Occipital lobe (tissue), 2 donors: ENCODE measurements around the gene CAPRIN1. TPM values are rescaled to one million over a fixed set of nuclear protein-coding genes. Genes with fewer than 3 reads are reported as not detected.
"Not testable (repeated sequence)": the region's sequence is repeated elsewhere in the genome, so short reads cannot be mapped to it uniquely, and the experiment has no call there.

Experiments used
- DNase-seq: peaks from one replicate; lab custom pipeline; 2025; lab: John Stamatoyannopoulos, UW
- total RNA-seq: library from RNA; depleted of rRNA; stranded (reverse); fragments of >200 nt; gene quantifications from one replicate; pipeline ENCODE4 v1.2.3, GENCODE V29; 2014

Gene CAPRIN1
- total RNA-seq, 1 donor from 2014 or later, result 292 TPM

DNA sequence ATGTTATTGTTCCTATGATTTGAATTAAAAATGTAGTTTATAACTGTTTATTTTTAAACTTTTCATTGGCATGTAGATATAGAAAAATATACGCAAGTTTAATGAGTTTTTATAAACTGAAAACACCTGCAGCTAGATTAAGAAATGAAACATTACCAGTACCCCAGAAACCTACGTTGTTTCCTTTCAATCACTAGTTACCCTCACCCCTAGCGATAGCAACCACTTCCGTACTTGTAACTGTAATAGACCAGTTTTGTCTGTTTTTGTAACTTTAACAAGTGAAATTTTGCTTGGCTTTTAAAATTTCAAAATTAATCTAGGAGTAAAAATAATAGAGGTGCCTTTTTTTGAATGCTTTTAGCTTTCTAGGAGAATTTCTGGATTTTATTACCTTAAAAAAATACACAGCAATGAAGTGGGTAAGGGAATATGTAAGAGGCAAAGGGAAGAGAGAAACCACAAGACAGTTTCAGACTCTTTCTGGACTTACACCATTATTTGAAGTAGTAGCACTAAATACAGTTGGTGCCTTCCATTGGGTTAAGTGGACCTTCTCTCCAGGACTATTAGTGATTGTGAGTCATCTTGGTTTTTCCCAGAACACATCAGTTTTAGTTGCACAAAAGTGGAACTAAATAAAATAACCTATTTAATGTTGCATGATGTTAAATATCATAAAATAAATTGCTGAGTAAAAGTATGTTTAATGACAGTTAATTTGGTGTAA, 35.2 kb downstream of the CAPRIN1 start:
- DNase-seq, result no peak

- no peak for DNase-seq
Measured at GRCh38 chr11:34091825-34092224, 40.3 kb downstream of the CAPRIN1 start.

DNA sequence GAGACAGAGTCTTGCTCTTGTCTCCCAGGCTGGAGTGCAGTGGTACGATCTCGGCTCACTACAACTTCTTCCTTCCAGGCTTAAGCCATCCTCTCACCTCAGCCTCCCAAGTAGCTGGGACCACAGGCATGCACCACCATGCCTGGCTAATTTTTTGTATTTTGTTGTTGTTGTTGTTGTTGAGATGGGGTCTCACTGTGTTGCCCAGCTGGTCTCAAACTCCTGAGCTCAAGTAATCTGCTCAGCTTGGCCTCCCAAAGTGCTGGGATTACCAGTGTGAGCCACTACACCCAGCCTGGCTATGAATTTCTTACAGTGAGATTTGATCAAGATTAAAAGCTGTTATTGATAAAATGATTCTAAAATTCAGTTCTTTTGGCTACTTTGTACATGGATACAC, 43.4 kb downstream of the CAPRIN1 start:
- not testable (repeated sequence) for DNase-seq

DNA sequence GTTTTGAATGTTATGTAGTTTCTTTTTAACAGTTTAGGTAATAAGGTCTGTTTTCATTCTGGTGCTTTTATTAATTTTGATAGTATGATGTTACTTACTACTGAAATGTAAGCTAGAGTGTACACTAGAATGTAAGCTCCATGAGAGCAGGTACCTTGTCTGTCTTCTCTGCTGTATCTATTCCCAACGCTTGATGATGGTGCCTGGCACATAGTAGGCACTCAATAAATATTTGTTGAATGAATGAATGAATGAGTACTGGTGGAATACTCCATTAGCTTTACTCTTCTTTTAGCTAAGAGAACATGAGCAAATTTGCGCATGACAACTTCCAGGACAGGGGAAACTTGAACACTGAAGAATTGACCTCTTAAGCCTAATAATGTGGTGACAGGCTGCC, 47.3 kb downstream of the CAPRIN1 start:
- DNase-seq, result no peak

DNA sequence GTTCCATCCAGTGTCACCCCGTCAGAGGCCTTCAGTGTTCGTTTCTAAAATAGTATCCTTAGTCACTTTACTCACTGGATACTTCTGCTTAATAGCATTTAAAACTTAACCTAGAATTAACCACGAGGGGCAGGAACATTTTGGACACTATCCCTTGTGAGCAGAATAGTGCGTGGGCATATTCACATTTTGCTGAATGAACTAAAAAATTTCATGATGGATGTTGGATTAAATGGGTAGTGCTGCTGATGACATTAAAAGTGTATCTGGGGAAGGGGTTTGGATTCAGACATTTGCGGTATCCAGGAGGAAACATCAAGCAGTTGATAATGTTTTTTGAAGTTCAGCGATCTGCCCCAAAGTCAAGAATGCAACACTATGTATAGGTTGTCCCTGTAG, 53.1 kb downstream of the CAPRIN1 start:
- DNase-seq, result no peak

- DNase-seq, result peak; percentile 90
Measured at GRCh38 chr11:34105079-34105956, 53.8 kb downstream of the CAPRIN1 start, which contains the start of gene NAT10. Gene NAT10, plus strand, starts transcription at chr11:34105629. Its CDS starts 2,597 bp downstream, at chr11:34108226.

- DNase-seq, result no peak
Measured at GRCh38 chr11:34105957-34106504, 54.5 kb downstream of the CAPRIN1 start.

DNA sequence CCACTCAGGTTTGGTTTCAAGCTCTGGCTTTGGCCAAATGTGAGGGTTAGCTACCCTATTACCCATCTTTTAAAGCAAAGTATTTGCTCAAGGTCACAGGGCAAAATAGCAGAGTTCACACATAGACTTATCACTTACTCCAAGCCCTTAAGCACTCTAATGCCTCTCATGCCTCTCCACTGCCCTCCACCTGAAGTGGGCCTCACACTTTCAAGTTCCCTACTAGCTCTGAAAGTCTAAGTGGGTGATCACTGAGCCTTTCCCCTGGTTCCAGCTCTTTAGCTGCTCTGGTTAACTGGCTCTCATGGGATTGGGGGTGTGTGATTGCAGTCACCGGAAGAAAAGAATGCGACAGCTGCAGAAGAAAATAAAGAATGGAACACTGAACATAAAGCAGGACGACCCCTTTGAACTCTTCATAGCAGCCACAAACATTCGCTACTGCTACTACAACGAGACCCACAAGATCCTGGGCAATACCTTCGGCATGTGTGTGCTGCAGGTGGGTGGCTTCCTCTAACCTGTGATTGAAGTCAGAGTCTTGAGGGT, 60.3 kb downstream of the CAPRIN1 start:
- no peak for DNase-seq

DNA sequence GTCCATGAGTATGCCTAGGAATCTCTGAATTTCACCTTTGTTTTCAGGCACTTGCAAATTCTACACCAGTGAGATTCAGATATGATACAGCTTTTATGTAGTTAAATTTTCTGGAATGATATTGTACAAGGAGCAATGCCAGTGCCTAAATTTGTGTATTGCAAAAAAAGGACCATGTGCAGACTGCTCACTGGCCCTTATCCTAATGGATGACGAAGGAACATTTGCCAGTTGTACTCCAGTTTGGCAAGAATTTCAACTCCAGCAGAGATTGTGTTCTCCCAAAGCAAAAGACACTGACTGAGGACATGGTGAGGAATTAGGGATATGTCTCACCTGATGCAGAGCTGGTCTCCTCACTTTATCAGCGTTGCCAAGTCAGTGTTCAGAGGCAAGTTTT, 62.5 kb downstream of the CAPRIN1 start:
- DNase-seq, result no peak

- no peak for DNase-seq
Measured at GRCh38 chr11:34114471-34114870, 62.9 kb downstream of the CAPRIN1 start.

- DNase-seq, result no peak
Measured at GRCh38 chr11:34120651-34121050, 69.1 kb downstream of the CAPRIN1 start.

DNA sequence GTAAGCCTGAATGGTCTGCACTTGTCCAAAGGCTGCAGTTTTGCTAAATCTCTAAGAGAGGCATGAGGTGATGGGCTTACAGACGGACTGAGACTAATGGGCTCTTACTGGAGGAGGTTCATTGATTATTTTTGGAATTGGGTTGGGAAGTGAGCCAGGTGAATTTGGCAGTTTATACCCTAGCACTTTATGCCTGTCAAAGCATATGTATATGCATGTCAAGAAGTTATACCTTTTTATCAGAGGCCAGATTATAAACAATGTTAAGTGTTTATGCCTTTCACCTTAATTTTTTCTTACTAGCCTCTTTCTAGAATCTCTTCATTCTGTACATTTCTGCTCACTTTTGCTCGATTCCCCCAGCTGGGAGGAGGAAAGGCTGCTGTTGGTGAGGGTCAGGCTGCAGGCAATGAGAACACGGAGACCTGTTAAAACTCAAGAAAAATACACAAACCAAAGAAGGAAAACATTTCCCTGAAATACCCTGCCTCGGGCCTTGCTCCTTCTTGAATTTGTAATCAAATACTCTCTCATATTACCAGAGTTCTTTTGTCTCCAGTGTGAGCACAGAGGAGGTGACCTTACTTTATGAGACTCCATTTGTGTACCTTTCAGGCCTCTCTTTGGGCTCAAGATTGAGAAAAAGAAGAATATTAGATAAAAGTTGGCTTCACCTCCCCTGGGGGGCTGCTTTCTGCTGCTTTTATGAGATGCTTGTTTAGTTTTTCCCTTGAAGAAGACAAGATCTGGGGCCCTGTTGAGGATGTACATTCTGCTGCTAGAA, 73.5 kb downstream of the CAPRIN1 start:
- DNase-seq, result no peak

DNA sequence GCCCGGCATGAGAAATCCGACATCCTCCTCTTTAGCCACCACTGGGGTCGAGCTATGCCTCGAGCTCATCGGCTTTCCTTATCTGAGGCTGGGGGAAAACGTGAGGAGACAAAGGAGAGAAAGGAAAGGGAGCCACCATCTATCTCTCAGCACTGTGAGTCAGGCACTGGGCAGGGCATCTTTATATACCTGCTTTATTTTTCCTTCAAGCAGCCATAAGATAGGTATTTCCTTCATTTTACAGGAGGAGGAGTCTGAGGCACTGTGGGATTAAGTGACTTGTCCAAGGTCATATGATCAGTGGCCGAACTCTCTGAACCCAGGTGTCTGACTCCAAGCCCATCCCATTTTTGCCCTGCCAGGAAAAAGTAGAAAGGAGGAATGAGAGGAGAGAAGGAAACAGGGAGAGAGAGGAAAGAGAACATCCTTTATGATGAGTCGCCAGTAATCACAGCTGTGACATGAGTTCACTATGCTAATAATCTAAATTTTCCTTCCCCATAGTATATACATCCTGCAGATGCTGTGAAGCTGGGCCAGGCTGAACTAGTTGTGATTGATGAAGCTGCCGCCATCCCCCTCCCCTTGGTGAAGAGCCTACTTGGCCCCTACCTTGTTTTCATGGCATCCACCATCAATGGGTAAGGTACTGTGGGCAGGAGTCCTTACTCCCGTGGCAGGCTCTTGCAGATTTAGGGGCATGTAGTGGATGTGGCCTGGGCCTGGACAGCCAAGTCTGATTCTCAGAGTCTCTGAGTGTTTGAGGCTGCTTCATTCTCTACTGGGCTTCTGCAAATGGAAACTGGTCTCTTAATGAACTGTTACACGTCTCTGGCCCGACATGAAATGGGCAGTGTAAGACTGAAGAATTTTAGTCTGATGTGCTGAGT, 75.7 kb downstream of the CAPRIN1 start:
- DNase-seq, result no peak

DNA sequence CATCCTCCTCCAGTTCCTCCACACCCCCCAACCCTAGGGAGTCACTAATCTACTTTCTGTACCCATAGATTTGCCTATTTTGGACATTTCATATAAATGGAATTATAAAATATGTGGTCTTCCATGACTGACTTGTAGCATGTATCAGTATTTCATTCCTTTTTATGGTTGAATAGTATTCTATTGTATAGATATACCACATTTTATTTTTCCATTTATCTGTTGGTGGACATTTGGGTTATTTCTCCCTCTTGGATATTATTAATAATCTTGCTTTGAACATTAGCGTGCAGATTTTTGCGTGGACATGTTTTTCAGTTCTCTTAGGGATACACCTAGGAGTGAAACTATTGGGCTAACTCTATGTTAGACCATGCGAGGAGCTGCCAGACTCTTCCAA, 77.3 kb downstream of the CAPRIN1 start:
- no peak for DNase-seq

DNA sequence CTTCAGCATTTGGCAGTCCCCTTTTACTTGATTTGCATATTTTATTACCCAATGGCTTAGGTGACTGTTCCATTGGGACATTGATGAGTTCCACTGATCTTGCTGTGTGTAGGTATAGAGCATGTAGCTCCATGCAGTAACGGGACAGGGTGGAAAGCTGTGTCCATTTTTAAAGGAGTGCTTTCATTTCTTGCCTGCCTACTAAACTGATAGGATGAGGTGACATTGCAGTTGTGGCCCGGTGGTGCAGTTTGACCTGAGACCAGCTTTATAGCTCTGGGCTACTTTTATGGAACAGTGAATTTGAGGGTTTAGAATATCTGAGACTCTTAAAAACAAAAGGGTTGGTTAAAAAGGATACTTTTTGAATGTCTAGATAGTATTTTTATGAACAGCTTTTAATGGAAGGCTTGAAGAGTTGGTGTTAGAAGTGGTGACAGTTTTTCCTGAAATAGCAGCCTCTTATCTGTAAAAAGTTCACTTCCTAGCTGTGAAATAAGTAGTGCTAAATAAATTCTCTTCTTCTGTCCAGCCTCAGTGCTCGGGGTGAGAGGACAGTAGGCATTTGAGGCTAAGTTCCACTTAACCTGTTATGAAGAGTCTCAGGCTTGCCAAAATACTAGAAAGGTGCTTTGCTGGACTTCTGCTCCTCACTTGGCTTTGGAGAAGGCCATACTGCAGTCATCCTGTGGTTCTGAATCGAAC, 80.9 kb downstream of the CAPRIN1 start:
- DNase-seq, result no peak

DNA sequence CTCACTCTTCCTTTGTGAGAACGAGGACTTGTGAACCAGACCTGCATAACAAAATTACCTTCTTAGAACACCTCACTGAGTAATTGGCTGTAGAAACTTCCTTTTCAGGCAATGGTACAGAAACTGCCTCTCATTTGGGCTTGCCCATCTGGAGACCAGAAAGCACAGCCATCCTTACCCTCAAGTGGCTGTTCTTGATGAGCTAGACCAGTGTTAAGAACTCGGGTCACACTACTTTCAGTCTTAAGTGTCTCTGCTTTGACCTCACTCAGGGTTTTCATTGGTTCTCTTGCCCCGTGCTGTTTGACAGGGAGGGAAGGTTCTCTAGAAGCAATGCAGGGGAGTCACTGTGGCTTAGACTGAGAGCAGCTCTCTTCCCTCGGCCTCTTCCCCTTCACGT, 83.2 kb downstream of the CAPRIN1 start:
- DNase-seq, result no peak

- no peak for DNase-seq
Measured at GRCh38 chr11:34135439-34135838, 83.9 kb downstream of the CAPRIN1 start.

DNA sequence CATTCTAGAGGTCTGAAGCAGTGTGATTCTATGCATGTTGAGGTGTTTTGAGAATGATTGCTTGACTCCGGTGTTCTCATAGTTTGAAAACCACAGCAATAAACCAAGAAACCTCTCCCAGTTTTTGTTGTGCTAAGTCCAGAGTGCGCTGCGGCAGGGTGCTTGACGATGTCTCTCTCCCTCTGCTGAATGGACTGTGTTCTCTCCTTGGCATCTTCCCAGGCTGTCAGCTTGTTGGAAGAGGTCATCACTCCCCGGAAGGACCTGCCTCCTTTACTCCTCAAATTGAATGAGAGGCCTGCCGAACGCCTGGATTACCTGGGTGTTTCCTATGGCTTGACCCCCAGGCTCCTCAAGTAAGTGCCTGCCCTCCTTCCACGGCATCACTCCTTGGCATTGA, 84.9 kb downstream of the CAPRIN1 start:
- no peak for DNase-seq

DNA sequence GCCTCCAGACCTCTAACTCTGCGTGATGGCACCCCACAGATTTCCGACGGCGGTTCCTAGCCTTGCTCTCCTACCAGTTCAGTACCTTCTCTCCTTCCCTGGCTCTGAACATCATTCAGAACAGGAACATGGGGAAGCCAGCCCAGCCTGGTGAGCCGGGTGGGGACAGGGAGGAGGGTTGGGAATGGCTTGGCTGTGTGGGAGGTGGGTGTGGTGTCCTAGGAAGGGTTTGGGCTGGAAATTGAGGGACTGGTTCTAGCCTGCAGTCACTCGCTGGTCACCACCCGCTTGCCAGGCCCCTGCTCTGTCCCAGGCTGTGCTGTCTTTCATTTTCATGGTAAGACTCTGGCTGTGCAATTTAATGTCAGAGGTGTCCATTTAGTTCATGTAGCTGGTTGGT, 87.8 kb downstream of the CAPRIN1 start:
- DNase-seq, result no peak

DNA sequence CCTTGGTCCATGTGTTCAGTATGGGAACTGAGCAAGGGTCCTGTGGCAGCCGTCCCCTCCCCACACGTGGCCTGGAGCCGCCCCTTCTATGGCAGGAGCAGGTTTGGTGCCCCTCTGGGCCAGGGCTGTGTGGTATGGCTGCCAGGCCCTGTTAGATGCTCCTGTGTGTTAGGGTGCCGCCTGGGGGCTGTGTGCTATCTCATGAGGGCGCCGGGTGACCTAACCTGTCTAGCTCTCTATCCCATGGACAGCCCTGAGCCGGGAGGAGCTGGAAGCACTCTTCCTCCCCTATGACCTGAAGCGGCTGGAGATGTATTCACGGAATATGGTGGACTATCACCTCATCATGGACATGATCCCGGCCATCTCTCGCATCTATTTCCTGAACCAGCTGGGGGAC, 88.6 kb downstream of the CAPRIN1 start:
- no peak for DNase-seq
